ENCODE results near the gene NOSIP. TPM values are rescaled to one million over a fixed set of nuclear protein-coding genes. Genes with fewer than 3 reads are reported as not detected.

NOSIP gene
- total and polyA plus RNA-seq, 9 donors = 31.0 to 70.1 (median 58.7) TPM

DNA sequence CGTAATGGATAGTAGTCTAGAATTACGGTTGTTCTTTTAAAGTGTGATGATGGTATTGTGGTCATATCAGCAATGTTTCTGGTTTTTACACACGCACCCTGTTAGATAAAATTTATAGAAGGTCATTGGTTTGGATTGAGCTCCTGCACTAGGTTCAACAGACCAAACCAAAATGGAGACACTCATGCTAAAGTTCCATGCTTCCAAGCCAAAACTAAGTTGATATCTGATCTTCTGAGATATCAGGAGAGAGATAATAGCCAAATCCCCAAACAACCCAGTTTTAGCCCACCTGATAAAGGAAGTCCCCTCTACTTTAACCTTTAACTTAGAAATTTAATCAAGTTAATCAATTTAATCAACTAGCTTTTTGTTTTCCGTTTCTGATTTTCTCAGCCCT, 1.2 kb downstream of the NOSIP start:
- TF ChIP-seq EP300 (IDR thresholded peaks at IDR 0.05) = no peak
- no peak for TF ChIP-seq POLR2A (IDR thresholded peaks at IDR 0.05)
- TF ChIP-seq, protein P1, sequence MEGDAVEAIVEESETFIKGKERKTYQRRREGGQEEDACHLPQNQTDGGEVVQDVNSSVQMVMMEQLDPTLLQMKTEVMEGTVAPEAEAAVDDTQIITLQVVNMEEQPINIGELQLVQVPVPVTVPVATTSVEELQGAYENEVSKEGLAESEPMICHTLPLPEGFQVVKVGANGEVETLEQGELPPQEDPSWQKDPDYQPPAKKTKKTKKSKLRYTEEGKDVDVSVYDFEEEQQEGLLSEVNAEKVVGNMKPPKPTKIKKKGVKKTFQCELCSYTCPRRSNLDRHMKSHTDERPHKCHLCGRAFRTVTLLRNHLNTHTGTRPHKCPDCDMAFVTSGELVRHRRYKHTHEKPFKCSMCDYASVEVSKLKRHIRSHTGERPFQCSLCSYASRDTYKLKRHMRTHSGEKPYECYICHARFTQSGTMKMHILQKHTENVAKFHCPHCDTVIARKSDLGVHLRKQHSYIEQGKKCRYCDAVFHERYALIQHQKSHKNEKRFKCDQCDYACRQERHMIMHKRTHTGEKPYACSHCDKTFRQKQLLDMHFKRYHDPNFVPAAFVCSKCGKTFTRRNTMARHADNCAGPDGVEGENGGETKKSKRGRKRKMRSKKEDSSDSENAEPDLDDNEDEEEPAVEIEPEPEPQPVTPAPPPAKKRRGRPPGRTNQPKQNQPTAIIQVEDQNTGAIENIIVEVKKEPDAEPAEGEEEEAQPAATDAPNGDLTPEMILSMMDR (IDR thresholded peaks at IDR 0.05) = no peak

DNA sequence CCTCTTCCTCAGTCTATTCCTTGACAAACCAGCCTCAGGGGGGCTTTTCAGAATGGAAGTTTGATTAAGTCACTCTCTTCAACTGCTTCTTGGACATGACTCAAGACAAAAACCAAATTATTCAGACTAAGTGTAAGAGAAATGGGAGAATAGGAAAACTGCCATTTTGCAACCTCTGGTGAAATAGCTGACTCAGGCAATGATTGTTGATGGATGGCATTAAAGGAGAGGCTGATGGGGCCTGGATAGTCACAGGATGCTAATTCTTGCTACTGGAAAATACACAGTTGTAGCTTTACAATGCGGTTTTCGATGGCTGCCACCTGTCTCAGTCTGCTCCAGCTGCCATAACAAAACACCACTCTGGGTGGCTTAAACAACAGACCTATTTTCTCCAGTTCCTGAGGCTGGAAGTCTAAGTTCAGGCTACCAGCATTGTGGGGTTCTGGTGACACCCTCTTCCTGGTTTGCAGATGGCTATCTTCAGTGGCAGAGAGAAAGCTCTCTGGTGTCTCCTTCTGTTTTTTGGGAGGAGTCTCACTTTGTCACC, 6.1 kb downstream of the NOSIP start:
- peaks cover 6% of the 10 kb centered on the region for H3K4me1 ChIP-seq (ENCODE audit: insufficient read depth)
- no peaks in the 10 kb centered on the region for H3K9me3 ChIP-seq
- H3K36me3 ChIP-seq = no peaks in the 10 kb centered on the region
- no peak for DNase-seq
- H3K27ac ChIP-seq = no peak overlapping the region
- TF ChIP-seq EP300 (IDR thresholded peaks at IDR 0.05) = no peak
- TF ChIP-seq POLR2A (IDR thresholded peaks at IDR 0.05) = no peak
- TF ChIP-seq, protein P1 (IDR thresholded peaks at IDR 0.05) = no peak
- intact Hi-C loops (cut with DNase I) = loop anchor here in 1 of 4 donors (5.0 kb wide), 1 partner anchor 98 kb away; no protein-coding TSS in a partner anchor
- 73 to 84% (median 76%) methylated on average over 2 of the region's 2 CpGs for WGBS, 3 donors
- no peaks in the 10 kb centered on the region for H3K27me3 ChIP-seq
- no peak overlapping the region for H3K4me3 ChIP-seq

More for the DNA sequence above, 1.2 kb downstream of the NOSIP start:
- no peak overlapping the region for H3K27ac ChIP-seq
- no peak overlapping the region for H3K4me3 ChIP-seq
- 50 to 64% (median 55%) methylated on average over 4 of the region's 4 CpGs for WGBS, 3 donors
- no peaks in the 10 kb centered on the region for H3K27me3 ChIP-seq
- no peaks in the 10 kb centered on the region for H3K9me3 ChIP-seq
- H3K36me3 ChIP-seq = no peaks in the 10 kb centered on the region
- intact Hi-C loops (cut with DNase I) = no loop called here
- DNase-seq = no peak
- H3K4me1 ChIP-seq (ENCODE audit: insufficient read depth) = peaks cover 2% of the 10 kb centered on the region

DNA sequence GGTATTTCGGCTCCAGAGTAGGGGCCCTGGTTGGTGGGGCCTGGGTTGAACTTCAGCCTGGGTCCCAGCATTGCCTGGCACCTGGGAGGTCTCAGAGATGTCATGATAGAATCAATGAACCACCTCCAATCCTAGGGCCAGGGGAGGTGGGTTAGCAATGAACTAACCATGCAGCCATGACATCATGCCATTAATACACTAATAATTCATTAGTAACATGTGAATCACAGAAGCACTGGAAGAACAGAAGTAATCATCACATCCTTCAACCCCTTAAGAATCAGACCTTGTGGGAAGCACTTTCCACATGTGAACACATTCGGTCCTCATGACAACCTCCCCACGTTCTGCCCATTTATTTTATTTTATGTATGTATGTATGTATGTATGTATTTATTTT, 6.9 kb downstream of the NOSIP start:
- H3K9me3 ChIP-seq = no peaks in the 10 kb centered on the region
- H3K36me3 ChIP-seq = no peaks in the 10 kb centered on the region
- no peak for DNase-seq
- no peak overlapping the region for H3K27ac ChIP-seq
- TF ChIP-seq POLR2A (IDR thresholded peaks at IDR 0.05) (no peak), EP300 (IDR thresholded peaks at IDR 0.05) (no peak)
- TF ChIP-seq, protein P1 (IDR thresholded peaks at IDR 0.05) = no peak
- H3K27me3 ChIP-seq = no peaks in the 10 kb centered on the region
- H3K4me1 ChIP-seq (ENCODE audit: insufficient read depth) = peaks cover 6% of the 10 kb centered on the region
- intact Hi-C loops (cut with DNase I) = loop anchor here in 1 of 4 donors (5.0 kb wide), 1 partner anchor 99 kb away; no protein-coding TSS in a partner anchor
- no peak overlapping the region for H3K4me3 ChIP-seq
- WGBS, 3 donors = 73 to 81% (median 75%) methylated on average over 3 of the region's 3 CpGs

GRCh38 chr19:49573009-49573408, 7.3 kb downstream of the NOSIP start:
- TF ChIP-seq EP300 (IDR thresholded peaks at IDR 0.05) (no peak), POLR2A (IDR thresholded peaks at IDR 0.05) (no peak)
- TF ChIP-seq, protein P1 (IDR thresholded peaks at IDR 0.05) = no peak
- Histone ChIP-seq H3K9me3 (no peaks in the 10 kb centered on the region), H3K4me1 (ENCODE audit: insufficient read depth) (peaks cover 9% of the 10 kb centered on the region), H3K27me3 (no peaks in the 10 kb centered on the region), H3K36me3 (no peaks in the 10 kb centered on the region), H3K4me3 (no peak overlapping the region), H3K27ac (no peak overlapping the region)
- intact Hi-C loops (cut with DNase I) = loop anchor here in 1 of 4 donors (5.0 kb wide), 1 partner anchor 99 kb away; no protein-coding TSS in a partner anchor
- DNase-seq = peak in 1 of 5 donors; percentile 16
- WGBS, 3 donors = 82 to 89% (median 84%) methylated on average over 7 of the region's 7 CpGs
